SIG-M5 treated with dmso at 0.1 percent for 504 hours (cell line): ENCODE data around the gene KLKB1.
"Not testable (repeated sequence)": the region's sequence is repeated elsewhere in the genome, so short reads cannot be mapped to it uniquely, and the experiment has no call there.

ENCODE experiments used
- DNase-seq: peaks from one replicate; lab custom pipeline; 2025; ENCODE audit not compliant: unreplicated experiment; lab: John Stamatoyannopoulos, UW

Gene KLKB1

DNA sequence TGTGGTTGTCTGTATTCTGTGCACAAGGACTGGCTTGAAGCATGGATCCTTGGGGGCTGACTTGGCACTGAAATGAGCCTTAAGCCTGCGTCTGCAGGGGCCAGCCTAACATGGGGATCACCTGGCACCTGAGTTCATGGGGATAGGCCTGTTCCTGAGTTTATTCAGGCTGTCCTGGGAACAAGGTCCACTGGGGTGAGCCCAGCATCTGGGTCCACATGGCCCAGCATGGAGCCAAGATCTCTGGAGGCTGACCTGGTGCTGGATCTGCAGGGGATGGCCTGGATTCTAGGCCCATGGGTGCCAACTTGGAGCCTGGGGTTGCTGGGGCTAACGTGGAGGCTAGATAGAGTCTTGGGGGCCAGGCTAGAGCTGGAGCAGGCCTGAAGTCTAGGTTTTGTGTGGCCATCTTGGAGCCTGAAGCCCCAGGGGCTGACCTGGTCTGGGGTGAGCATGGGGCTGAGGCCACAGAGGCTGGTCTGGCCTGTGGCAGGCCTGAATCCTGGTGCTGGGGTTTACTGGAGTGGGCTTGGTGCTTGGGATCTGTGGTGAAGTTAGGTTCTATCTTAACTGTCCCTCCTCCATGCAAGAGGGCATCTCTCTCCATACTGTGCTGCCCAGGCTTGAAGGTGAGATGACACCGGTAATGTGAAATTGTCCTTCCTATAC, 652 bp upstream of the KLKB1 start:
- DNase-seq = no peak

DNA sequence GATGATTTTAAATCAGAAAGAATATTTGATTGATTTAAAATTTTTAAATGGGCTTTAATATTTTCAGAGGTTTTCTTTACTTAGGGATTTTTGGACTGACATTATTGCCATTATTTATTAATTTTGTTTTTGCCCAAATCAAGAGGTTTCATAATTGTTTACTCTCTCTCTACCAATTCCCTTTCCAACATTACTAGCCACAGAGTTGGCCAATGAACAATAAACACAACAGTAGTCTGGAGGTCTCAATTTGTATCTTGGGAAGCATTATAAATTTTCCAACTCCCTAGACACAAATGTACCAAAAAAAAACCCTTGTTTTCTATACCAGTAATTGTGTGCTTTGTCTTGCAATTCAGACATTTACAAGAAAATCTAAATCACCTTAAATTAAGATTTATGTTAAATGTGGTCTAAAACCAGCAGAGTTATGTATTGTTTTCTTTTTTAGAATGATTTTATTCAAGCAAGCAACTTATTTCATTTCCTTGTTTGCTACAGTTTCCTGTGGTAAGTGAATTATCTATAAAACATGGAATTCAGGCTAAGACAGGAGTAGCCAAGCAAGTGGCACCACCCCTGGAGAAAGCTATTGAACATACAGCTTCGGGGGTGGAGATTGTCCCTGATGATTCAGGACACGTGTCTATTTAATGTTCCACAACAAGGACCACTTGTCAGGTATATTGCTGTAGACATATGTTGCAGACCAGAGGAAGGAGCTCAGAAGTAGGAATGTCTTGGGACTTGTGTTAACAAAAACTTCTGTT, 622 bp downstream of the KLKB1 start:
- DNase-seq = no peak

DNA sequence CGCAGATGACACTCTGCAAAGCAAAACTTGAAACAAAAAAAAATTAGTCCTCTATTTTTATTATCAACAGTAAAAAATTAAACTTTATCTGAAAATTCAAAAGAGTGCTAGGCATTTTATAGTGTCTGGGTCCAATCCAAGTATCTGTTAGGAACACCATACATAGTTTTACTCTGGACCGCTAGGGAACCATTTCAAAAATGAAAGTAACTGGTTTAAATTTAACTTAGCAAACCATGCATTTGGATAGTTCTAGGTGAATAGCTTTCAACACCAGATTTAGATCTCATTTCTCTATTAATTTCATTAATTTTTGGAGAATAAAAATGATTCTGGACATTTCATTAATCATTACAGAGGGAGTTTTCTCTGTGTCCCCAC, 1.2 kb downstream of the KLKB1 start:
- no peak for DNase-seq

DNA sequence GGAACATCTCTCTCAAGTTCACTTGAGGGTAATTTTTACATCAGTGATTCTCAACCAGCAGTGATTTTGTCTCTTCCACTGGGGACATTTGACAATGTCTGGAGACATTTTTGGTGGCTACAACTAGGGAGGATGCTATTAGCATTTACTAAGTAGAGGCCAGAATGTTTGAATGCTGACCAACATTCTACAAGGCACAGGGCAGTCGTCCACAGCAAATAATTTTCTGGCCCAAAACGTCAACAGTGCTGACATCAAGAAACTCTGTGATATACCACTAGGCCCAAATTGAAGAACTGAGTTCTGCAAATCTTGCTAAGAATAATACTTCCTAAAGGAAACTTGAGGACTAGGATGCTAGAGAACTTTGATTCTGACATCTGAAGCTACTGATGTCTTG, 7.1 kb downstream of the KLKB1 start:
- no peak for DNase-seq

DNA sequence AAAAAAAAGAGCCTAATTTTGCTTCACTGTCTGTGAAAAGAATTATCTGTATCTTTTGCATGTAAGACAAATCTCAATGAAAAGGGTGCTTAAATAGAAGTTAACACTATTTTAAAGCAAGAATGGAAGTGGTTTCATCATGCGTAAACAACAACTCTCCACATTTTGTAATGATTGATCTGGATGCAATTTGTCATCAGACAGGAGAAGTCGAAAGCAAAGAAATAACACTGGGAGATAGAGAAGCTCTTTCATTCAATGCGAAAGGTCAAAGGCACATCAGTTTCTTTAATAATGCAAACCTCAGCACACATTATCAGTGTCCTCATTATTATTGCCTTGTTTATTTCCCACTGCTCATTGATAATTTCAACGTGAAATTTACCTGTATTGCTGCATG, 8.8 kb downstream of the KLKB1 start:
- no peak for DNase-seq

DNA sequence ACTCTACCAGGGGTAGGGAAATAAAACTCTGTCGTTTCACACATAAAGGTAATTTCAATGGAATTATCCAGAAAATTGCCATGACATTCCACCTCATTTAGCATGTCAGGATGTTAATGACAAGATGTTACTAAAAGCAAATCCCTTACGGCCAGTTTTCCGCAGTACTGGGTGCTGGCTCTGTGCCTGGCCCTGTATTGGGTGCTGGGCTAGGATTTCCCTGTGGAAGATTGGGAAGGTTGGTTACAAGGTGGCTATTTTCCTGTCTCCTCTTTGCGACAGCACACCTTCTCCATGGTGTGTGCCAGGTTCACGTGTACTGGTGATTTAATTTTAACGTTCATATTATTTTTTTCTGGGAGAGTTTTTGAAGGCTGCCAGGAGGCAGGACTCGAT, 13.1 kb downstream of the KLKB1 start:
- no peak for DNase-seq

DNA sequence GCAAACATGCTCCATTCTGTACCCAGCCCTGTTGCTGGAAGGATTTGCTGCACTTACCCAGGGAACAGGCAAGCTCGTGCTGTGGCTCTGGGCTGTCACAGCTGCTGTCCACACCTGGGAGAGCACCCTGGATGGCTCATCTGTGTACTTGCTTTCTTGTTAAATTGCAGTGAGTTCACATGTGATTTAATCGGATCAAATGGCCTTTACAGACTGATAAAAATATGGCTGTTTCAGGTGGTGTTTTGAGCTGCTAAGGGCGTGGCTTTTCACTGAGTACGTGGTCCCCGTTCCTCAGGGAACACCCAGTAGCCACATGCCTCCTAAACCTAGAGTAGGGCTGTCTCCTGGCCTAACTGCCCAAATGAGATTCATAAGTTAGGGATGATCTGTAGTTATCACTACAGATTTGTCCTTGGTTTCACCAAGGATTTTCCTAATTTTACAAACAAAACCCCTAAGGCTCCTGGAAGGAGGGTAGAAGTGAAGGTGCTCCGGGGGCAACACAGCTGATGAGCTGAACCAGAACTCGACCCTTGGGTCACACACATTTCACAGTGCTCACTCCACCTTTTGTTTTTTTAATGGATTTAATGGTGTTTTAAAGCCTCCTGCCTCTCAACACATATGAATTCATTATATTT, 13.7 kb downstream of the KLKB1 start:
- no peak for DNase-seq

DNA sequence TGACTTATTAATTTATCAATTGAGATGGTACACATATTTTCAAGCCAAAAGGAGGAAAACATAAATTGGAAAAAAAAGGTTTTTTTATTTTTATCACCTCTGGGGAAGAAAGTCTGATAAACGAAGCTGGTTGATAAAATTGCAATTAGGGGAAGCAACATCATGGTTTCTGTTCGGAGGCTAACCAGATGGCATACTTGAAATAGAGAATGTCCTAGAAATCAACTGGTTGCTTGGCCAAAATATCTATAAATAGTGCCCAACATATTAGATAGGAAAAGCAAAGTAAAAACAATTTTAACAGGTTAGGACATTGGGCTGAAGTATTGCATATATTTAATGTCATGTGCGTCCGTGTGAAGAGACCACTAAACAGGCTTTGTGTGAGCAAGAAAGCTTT, 14.3 kb downstream of the KLKB1 start:
- no peak for DNase-seq

DNA sequence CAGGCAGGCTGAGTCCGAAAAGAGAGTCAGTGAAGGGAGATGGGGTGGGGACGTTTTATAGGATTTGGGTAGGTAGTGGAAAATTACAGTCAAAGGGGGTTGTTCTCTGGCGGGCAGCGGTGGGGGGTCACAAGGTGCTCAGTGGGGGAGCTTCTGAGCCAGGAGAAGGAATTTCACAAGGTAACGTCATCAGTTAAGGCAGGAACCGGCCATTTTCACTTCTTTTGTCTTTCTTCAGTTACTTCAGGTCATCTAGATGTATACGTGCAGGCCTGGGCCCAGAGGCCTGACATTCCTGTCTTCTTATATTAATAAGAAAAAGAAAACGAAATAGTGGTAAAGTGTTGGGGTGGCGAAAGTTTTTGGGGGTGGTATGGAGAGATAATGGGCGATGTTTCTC, 14.7 kb downstream of the KLKB1 start:
- not testable (repeated sequence) for DNase-seq

DNA sequence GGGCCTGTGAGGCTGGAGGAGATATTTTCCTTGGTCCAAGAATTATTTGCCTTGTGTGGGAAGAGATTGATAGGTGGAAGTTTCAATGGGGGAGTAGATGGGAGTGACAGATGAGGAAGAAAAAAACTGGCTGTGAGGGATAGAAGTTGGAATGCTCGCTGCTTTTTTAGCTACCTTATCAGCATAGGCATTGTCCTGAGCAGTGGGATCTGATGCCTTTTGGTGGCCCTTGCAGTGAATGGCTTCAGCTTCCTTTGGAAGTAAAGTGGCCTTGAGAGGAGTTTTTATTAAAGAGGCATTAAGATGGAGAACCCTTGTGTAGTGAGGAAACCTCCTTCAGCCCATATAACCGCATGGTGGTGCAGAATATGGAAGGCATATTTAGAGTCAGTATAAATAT, 16.0 kb downstream of the KLKB1 start:
- no peak for DNase-seq

DNA sequence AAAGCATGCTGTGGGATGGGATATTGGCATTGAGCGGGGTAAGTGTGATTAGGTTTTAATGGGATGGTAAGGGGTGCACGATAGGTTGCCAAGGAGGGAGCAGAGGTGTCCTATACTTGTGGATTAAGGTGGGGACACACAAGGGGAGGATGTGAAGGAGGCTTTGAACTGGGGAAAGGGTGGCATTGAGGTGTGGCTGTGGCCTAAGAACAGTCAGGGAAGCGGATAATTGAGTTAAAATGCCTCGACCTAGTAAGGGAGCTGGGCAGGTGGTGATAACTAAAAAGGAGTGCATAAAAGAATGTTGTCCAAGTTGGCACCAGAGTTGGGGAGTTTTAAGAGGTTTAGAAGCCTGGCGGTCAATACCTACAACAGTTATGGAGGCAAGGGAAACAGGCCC, 17.5 kb downstream of the KLKB1 start:
- DNase-seq = no peak

DNA sequence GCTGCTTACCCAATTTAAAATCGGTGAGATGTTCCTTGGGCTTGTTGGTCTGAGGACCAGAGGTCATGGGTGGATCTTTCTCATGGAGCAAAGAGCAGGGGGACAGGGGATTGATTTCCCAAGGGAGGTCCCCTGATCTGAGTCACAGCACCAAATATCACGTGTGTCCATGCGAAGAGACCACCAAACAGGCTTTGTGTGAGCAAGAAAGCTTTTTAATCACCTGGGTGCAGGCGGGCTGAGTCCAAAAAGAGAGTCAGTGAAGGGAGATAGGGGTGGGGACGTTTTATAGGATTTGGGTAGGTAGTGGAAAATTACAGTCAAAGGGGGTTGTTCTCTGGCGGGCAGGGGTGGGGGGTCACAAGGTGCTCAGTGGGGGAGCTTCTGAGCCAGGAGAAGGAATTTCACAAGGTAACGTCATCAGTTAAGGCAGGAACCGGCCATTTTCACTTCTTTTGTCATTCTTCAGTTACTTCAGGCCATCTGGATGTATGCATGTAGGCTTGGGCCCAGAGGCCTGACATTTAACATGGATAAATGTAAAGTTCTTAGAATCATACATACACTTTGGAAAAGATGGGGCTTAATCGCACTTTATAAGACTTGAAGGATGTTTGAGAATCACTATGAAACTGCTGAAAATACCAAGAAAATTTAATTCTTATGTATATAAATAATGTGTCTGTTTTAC, 19.9 kb downstream of the KLKB1 start:
- DNase-seq = not testable (repeated sequence)

DNA sequence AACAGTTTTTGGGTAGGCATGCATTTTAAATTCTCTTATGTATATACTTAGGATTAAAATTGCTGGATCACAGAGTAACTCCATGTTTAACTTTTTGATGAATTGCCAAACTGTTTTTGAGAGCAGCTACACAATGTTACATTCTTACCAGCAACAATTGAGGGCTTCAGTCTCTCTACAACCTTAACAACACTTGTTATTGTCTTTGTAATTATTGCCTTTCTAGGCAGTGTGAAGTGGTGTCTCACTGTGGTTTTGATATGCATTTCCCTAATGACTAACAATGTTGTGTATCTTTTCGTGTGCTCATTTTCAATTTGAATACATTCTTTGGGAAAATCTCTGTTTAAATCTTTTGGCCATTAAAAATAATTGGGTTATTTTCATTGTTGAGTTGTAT, 21.3 kb downstream of the KLKB1 start:
- no peak for DNase-seq

DNA sequence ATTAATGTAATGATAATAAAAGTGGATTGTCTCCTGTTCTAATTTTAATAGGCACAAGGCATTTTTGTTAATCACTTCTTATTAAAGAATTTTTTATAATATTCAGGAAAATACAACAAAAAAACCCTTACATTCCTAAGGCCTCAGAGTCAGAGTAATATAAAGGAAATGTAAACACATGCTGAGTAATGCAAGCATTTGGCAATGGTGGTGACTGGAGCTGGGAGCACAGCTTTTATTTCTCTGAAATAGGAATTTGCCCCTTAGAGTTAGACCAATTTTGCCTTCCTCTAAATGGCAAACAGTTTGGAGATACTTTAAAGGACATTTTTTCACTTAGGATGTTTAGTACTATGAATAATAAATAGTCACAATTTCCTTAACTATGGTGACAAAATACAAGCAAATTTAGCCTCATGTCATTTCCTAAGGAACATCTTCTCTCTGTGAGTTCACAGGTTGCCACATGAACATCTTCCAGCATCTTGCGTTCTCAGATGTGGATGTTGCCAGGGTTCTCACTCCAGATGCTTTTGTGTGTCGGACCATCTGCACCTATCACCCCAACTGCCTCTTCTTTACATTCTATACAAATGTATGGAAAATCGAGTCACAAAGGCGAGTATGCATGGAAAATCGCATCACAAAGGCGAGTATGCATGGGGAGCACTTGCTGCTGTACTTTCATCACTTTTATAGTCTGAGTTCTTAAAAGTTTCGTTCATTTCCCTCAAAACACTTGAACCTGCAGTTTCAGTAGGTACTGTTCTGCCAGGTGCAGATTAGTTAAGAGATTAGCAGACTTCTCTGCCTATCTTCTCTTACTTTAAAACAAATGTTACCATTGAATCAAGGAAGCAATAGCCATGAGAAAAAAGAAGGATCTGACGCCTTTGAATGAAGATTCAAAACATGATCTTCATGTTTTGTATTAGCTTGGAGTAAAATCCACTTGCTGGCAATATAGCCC, 22.8 kb downstream of the KLKB1 start:
- no peak for DNase-seq

DNA sequence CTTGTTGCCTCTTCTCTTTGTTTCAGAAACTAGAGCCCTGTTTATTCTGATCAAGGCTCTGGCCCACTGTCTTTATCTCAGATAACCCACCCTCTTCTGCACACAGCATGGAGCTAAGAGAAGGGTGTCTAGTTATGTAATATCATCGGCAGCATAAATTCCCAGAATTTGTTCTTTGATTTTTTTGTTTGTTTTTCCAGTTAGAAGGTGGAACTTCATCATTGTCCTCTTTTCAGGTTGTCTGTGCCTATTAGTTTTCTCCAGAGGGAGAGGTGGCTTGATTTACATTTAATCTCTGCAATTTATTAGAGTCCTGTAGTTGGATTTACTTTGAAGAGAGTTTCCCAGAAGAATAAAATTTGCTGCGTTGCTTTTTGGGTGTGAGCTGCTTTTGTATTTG, 23.5 kb downstream of the KLKB1 start:
- no peak for DNase-seq

DNA sequence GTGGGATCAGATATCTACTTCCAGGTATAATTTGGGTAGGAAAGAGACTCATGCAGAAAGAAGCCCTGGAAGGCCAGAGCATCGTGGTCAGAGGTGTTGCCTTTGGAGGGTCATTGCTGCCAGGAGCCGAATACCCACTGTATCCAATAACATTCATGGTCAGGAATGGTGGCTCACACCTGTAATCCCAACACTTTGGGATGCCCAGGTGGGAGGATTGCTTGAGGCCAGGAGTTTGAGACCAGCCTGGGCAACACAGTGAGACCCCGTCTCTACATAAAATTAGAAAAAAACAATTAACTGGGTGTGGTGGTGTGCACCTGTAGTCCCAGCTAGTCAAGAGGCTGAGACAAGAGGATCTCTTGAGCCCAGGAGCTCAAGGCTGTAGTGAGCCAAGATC, 27.8 kb downstream of the KLKB1 start:
- no peak for DNase-seq

DNA sequence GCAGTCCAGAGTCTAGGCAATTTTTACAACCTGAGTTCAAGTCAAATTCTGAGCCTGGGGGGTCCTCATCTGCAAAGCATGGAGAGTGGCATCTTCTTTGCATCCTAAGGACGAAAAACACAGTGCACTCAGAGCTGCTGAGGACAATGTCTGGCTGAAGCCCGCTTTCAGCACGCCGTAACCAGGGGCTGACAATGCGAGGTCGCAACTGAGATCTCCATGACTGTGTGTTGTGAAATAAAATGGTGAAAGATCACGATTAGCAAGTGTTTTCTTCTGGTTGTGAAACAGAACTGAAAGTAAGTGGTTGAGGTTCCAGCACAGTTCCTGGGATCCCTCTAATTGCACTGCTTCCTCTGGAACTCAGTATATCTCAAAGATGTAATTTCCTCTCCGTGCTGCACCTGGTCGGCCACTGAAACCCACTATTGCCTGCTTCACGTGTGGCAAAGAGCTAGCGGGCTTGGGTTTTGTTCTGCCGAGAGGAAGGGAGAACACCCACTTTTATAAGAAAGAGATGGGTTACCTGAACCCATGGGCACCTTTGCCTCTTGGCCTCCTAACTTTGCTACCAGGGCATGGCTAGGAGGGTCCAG, 31.0 kb downstream of the KLKB1 start:
- DNase-seq = peak; percentile 74

DNA sequence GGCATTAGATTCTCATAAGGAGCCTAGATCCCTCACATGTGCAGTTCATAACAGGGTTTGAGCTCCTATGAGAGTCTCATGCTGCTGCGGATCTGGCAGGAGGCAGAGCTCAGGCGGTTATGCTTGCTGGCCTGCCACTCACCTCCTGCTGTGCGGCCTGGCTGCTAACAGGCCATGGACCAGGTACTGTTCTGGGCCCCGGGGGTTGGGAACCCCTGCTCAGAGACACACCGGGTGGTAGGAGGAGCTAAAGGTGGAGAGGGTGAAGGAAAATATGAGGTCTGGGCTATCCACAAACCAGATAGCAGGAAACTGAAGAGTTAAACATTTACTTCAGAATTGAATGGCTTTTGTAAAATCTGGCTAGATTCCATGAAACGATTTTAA, 32.8 kb downstream of the KLKB1 start:
- no peak for DNase-seq

DNA sequence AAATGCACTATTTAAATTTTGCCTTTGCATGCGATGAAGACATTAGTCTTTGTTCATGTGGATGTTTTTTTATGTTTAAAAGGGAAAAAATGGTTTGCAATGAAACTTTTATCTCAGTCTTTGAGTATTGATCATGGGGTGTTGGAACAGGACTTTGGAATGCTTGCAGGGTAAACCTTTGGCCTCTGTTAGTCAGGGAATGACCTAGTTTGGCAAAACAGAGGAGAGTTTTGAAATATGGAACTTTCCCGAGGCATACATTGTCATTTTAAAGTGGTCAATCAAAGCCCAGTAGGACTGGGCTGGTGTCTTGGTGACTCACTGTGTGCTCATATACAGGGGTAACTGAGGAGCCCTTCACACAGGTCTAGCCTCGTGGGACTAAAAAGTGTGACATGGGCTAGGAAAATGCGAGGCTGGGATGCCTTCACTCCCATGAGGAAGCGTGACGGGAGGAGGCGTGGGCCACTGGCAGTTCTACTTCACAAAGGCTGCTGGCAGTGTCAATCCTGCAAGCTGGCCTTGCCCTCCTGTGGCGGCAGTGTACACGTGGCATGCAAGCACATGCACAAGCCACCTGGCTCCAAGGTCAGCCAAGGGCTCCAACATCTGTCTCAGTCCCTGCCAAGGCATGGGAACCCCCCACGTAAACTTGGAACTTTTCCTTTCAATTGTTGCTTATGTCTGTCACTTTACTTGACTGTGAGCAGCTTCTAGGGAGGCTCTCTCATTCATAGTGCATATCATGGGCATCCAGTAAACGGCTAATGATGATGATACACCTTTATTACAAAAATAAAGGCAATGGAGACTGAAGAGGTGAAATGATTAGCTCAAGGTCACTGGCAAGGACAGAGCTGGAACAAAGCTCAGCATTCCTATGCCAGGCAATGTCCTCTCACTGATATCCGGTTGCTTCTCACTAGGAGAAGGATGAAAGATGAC, 33.5 kb downstream of the KLKB1 start:
- no peak for DNase-seq
